GM12878 (cell line): ENCODE measurements around the gene CTNS. TPM values are rescaled to one million over a fixed set of nuclear protein-coding genes. Genes with fewer than 3 reads are reported as not detected.

Experiments
- ATAC-seq: fragments of 200-7000 bp; cut with Tn5 transposase; 3 replicates; pipeline ENCODE4 v1.9.1; 2020; ENCODE audit warnings: mild to moderate bottlenecking, moderate library complexity
- BruUV-seq: library from RNA; stranded (reverse); fragments of 400-500 nt; replicated peaks from 2 replicates; lab custom pipeline; 2021; lab: Mats Ljungman, UMichigan
- CTCF ChIA-PET: fragments of 300-600 bp; sonication (Branson Sonifier 250); formaldehyde crosslinking; extraction: SDS; loops from one replicate; lab custom pipeline; 2021; ENCODE audit warnings: inconsistent platforms; lab: Yijun Ruan, JAX
- POLR2A ChIA-PET: fragments of 350-600 bp; formaldehyde crosslinking; extraction: SDS; loops from one replicate; lab custom pipeline; 2021; ENCODE audit warnings: inconsistent platforms; lab: Charles Lee
- RAD21 ChIA-PET: fragments of 300-600 bp; sonication (Branson Sonifier 250); formaldehyde crosslinking; loops from one replicate; lab custom pipeline; 2023; ENCODE audit warnings: antibody characterized with exemption; ENCODE audit not compliant: unreplicated experiment; lab: Charles Lee
- SMC1A ChIA-PET: fragments of 300-600 bp; sonication (Branson Sonifier 250); formaldehyde crosslinking; loops from one replicate; lab custom pipeline; 2023; ENCODE audit not compliant: unreplicated experiment, uncharacterized antibody; lab: Charles Lee
- DNase-seq: peaks from one replicate; pipeline ENCODE4 v3.0.0-alpha.2; 2011; ENCODE audit warnings: low read depth, low spot score
- FAIRE-seq: peaks from 3 replicates; lab custom pipeline; 2011; peaks lifted over from hg19 to GRCh38; lab: Jason Lieb, UNC
- H2AFZ ChIP-seq: 2 replicates; pipeline ENCODE4 v1.6.0; 2011; ENCODE audit warnings: low read depth, low read length, control low read depth; ENCODE audit not compliant: control insufficient read depth
- H3K27ac ChIP-seq: 2 replicates; pipeline ENCODE4 v1.5.1; 2011; ENCODE audit warnings: control low read depth; ENCODE audit not compliant: control insufficient read depth, insufficient read depth
- H3K27me3 ChIP-seq, 2 experiments: replicated peaks in 1 of 2; 2 replicates each; pipeline versions ENCODE4 v1.6.0 to v1.6.1; 2011; ENCODE audit warnings: low read length in 1 of 2; ENCODE audit not compliant: control insufficient read depth in 2 of 2, insufficient read depth in 2 of 2
- H3K36me3 ChIP-seq, 2 experiments: 2 replicates each; pipeline ENCODE4 v1.5.1; 2011; ENCODE audit warnings: low read length in 1 of 2; ENCODE audit not compliant: control insufficient read depth in 2 of 2, insufficient read depth in 2 of 2
- H3K4me1 ChIP-seq: 2 replicates; pipeline ENCODE4 v1.6.1; 2011; ENCODE audit warnings: mild to moderate bottlenecking, low read length, moderate library complexity, mixed read lengths; ENCODE audit not compliant: control insufficient read depth, insufficient read depth
- H3K4me2 ChIP-seq: 2 replicates; pipeline ENCODE4 v1.6.0; 2011; ENCODE audit warnings: control low read depth; ENCODE audit not compliant: control insufficient read depth, insufficient read depth
- H3K4me3 ChIP-seq: fragments of 200-600 bp; sonication (generic); 2 replicates; pipeline ENCODE4 v1.5.1; 2016
- H3K79me2 ChIP-seq: 2 replicates; pipeline ENCODE4 v1.6.0; 2011; ENCODE audit warnings: low read length; ENCODE audit not compliant: control insufficient read depth, insufficient read depth
- H3K9ac ChIP-seq: 2 replicates; pipeline ENCODE4 v1.8.0; 2011; ENCODE audit warnings: low read length, control low read depth, mixed read lengths; ENCODE audit not compliant: control insufficient read depth, insufficient read depth
- H3K9me3 ChIP-seq: replicated peaks from 3 replicates; pipeline ENCODE4 v1.5.1; 2011; ENCODE audit warnings: mild to moderate bottlenecking, low read length; ENCODE audit not compliant: control insufficient read depth, insufficient read depth
- H4K20me1 ChIP-seq: 2 replicates; pipeline ENCODE4 v1.6.0; 2011; ENCODE audit not compliant: control insufficient read depth, insufficient read depth
- BCL11A ChIP-seq: IDR thresholded peaks from 2 replicates; pipeline ENCODE4 v1.6.1; 2011; ENCODE audit warnings: low read depth, low read length
- HSF1 ChIP-seq: fragments of 150-350 bp; IDR thresholded peaks from 2 replicates; pipeline ENCODE4 v1.6.1; 2014; ENCODE audit warnings: mild to moderate bottlenecking, low read depth, low read length
- IKZF1 ChIP-seq: fragments of 450-650 bp; conservative IDR thresholded peaks from 2 replicates; pipeline ENCODE4 v1.6.1; 2017; ENCODE audit warnings: antibody characterized with exemption, mild to moderate bottlenecking
- IRF5 ChIP-seq: fragments of 450-650 bp; IDR thresholded peaks from 2 replicates; pipeline ENCODE4 v1.6.1; 2017; ENCODE audit warnings: borderline replicate concordance
- NFYB ChIP-seq: IDR thresholded peaks from 2 replicates; pipeline ENCODE4 v1.6.1; 2011; ENCODE audit warnings: low read depth, mild to moderate bottlenecking, low read length, improper control_type of control experiment, moderate library complexity; ENCODE audit not compliant: insufficient read depth
- NKRF ChIP-seq: fragments of 450-650 bp; conservative IDR thresholded peaks from 2 replicates; pipeline ENCODE4 v1.6.1; 2017; ENCODE audit warnings: mild to moderate bottlenecking, moderate library complexity
- POLR2A ChIP-seq: IDR thresholded peaks from 2 replicates; pipeline ENCODE4 v1.6.1; 2011; ENCODE audit warnings: low read depth, mild to moderate bottlenecking, low read length
- WGBS: methylation state at CpG from one replicate; pipeline ENCODE4 v1.1.6; 2016; ENCODE audit warnings: low lambda C conversion rate; ENCODE audit not compliant: insufficient replicate concordance, insufficient coverage; ENCODE audit errors: missing lambda C conversion rate; 5-methylcytosine and 5-hydroxymethylcytosine counted together
- in situ Hi-C: fragments of 300-500 bp; cut with MboI; formaldehyde crosslinking; loops from 9 replicates; pipeline ENCODE4 v1.14.3; 2018; ENCODE audit warnings: mixed read lengths
- intact Hi-C: fragments of 100-400 bp; cut with micrococcal nuclease; formaldehyde crosslinking; loops from one replicate; pipeline ENCODE4 v1.14.2; 2022; ENCODE audit not compliant: unreplicated experiment
- polyA plus RNA-seq, 11 experiments: library from polyadenylated mRNA; depleted of rRNA in 4 of 11; unstranded in 6 of 11; stranded (reverse) in 5 of 11; fragments of >200 nt; fragmentation: Nextera tagmentation in 4 of 11; fragmentation: Illumina TruSeq in 1 of 11; extraction: Ambion mirVana in 4 of 11; extraction: Trizol in 1 of 11; gene quantifications; 1 replicate in 1 of 11; 2 replicates in 10 of 11; pipeline versions ENCODE4 v1.2.1 to v1.2.3, GENCODE V29; 2011 to 2016; ENCODE audit warnings: inconsistent platforms in 2 of 11, missing spikeins in 2 of 11, low read depth in 1 of 11
- total RNA-seq, 4 experiments: library from RNA; depleted of rRNA in 3 of 4; stranded (reverse); fragments of >200 nt in 3 of 4; fragmentation: Illumina TruSeq in 1 of 4; extraction: Trizol in 1 of 4; gene quantifications; 2 replicates each; pipeline versions ENCODE4 v1.2.1 to v1.2.3, GENCODE V29; 2013 to 2021
- TF ChIP-seq, protein P1 (sequence below): IDR thresholded peaks from 2 replicates; pipeline ENCODE4 v1.6.1; 2011; ENCODE audit warnings: low read depth, low read length, improper control_type of control experiment, borderline replicate concordance

CTNS gene
- total and polyA plus RNA-seq, 10 of the 15 experiments (the other 5 are each of a cell fraction or from before 2014, with no cell fraction given) = 0.92 to 10.7 (median 6.4) TPM

GRCh38 chr17:3708366-3708765, 71.8 kb downstream of the CTNS start:
- BruUV-seq = no TSS peak
- Histone ChIP-seq H3K4me3 (no peak overlapping the region), H3K9me3 (no peaks in the 10 kb centered on the region; the same call in 2 of the 3 replicates), H3K4me1 (peaks cover 27% of the 10 kb centered on the region), H3K79me2 (no peaks in the 10 kb centered on the region), H4K20me1 (no peaks in the 10 kb centered on the region), H3K27me3 (no peaks in the 10 kb centered on the region), H2AFZ (no peak overlapping the region), H3K9ac (no peak overlapping the region), H3K4me2 (no peak overlapping the region), H3K27ac (no peak overlapping the region), H3K36me3 (no peaks in the 10 kb centered on the region)
- intact Hi-C loops = no loop called here
- ChIA-PET RAD21 (no interaction called here), POLR2A (interaction anchor here (0.5 kb wide), 1 partner anchor 89 kb away, joined by 3 read pairs; no protein-coding TSS in a partner anchor), CTCF (interaction anchor here (0.5 to 2.0 kb wide), 3 partner anchors 13 to 366 kb away, joined by 3 to 4 read pairs (median 3); partner anchors contain the start of gene NCBP3), SMC1A (no interaction called here)
- in situ Hi-C loops = loop anchor here (25.0 kb wide), 1 partner anchor 1504 kb away; no protein-coding TSS in a partner anchor
- TF ChIP-seq, protein P1, sequence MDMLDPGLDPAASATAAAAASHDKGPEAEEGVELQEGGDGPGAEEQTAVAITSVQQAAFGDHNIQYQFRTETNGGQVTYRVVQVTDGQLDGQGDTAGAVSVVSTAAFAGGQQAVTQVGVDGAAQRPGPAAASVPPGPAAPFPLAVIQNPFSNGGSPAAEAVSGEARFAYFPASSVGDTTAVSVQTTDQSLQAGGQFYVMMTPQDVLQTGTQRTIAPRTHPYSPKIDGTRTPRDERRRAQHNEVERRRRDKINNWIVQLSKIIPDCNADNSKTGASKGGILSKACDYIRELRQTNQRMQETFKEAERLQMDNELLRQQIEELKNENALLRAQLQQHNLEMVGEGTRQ = no peak
- TF ChIP-seq BCL11A (no peak), IRF5 (no peak), NFYB (no peak), POLR2A (no peak), HSF1 (no peak), IKZF1 (no peak), NKRF (no peak)
- WGBS = 75% methylated on average over 3 of the region's 3 CpGs
- FAIRE-seq (no peak), DNase-seq (no peak), ATAC-seq (no peak)
